Spleen (tissue), 11 donors: Measurements from ENCODE around the gene GRK5. TPM values are rescaled to one million over a fixed set of nuclear protein-coding genes. Genes with fewer than 3 reads are reported as not detected.
A peak's percentile ranks its signal among the peaks of the same experiment; 100 is the strongest.

Source experiments
- DNase-seq: peaks from one replicate; pipeline ENCODE4 v3.0.0-alpha.2; 2020
- H3K27ac ChIP-seq, 8 donors: fragments of 200-600 bp; sonication (generic) in 7 of 8; 1 replicate in 4 of 8; 2 replicates in 4 of 8; pipeline versions ENCODE4 v1.5.0 to v1.8.0; 2016 to 2021; ENCODE audit warnings: inconsistent platforms in 4 of 8, mild to moderate bottlenecking in 4 of 8, moderate library complexity in 1 of 8
- H3K27me3 ChIP-seq, 7 donors: fragments of 200-600 bp; sonication (generic) in 6 of 7; replicated peaks in 1 of 7; 1 replicate in 4 of 7; 2 replicates in 3 of 7; pipeline versions ENCODE4 v1.5.0 to v1.8.0; 2016 to 2021; ENCODE audit warnings: inconsistent platforms in 3 of 7, mild to moderate bottlenecking in 1 of 7
- H3K36me3 ChIP-seq, 6 donors: fragments of 200-600 bp; sonication (generic) in 5 of 6; 1 replicate in 4 of 6; 2 replicates in 2 of 6; pipeline versions ENCODE4 v1.5.0 to v1.8.0; 2016 to 2021; ENCODE audit warnings: inconsistent platforms in 2 of 6
- H3K4me1 ChIP-seq, 6 donors: fragments of 200-600 bp; sonication (generic) in 5 of 6; 1 replicate in 3 of 6; 2 replicates in 3 of 6; pipeline versions ENCODE4 v1.5.0 to v1.8.0; 2016 to 2021; ENCODE audit warnings: inconsistent platforms in 3 of 6
- H3K4me3 ChIP-seq, 8 donors: fragments of 200-600 bp; sonication (generic) in 7 of 8; 1 replicate in 4 of 8; 2 replicates in 4 of 8; pipeline versions ENCODE4 v1.5.0 to v1.8.0; 2016 to 2021; ENCODE audit warnings: inconsistent platforms in 4 of 8, mild to moderate bottlenecking in 4 of 8, moderate library complexity in 2 of 8
- H3K9me3 ChIP-seq, 8 donors: fragments of 200-600 bp; sonication (generic) in 7 of 8; 1 replicate in 4 of 8; 2 replicates in 4 of 8; pipeline versions ENCODE4 v1.5.0 to v1.8.0; 2016 to 2021; ENCODE audit warnings: inconsistent platforms in 4 of 8
- CTCF ChIP-seq, 11 experiments: fragments of 200-600 bp in 7 of 11; fragments of 450-650 bp in 4 of 11; sonication (generic) in 4 of 11; IDR thresholded peaks in 8 of 11; conservative IDR thresholded peaks in 3 of 11; 1 replicate in 7 of 11; 2 replicates in 4 of 11; pipeline versions ENCODE4 v1.4.0 to v1.8.0; 2016 to 2021; ENCODE audit warnings: antibody characterized with exemption in 11 of 11, inconsistent platforms in 4 of 11, mild to moderate bottlenecking in 1 of 11
- POLR2A ChIP-seq, 3 donors: fragments of 450-650 bp; IDR thresholded peaks; one replicate each; pipeline ENCODE4 v1.5.1; 2017; ENCODE audit warnings: antibody characterized with exemption in 3 of 3, mild to moderate bottlenecking in 1 of 3
- POLR2AphosphoS5 ChIP-seq, 3 donors: sonication (generic); formaldehyde crosslinking; IDR thresholded peaks; one replicate each; pipeline ENCODE4 v1.5.1; 2017; ENCODE audit warnings: antibody characterized with exemption in 3 of 3
- WGBS, 5 donors: extraction: QIAGEN DNeasy Blood & Tissue Kit in 3 of 5; methylation state at CpG; one replicate each; pipeline versions ENCODE4 v1.1.5 to v1.1.7; 2013 to 2018; 5-methylcytosine and 5-hydroxymethylcytosine counted together
- intact Hi-C: fragments of 100-400 bp; cut with DNase I; formaldehyde crosslinking; loops from one replicate; pipeline ENCODE4 v1.15.0; 2023; ENCODE audit warnings: low total_unique reads
- polyA plus RNA-seq, 3 donors: library from polyadenylated mRNA; stranded (reverse); fragments of 200-250 nt; gene quantifications; one replicate each; pipeline ENCODE4 v1.2.1, GENCODE V29; 2013
- total RNA-seq, 7 donors: library from RNA; depleted of rRNA in 3 of 7; stranded (reverse); fragments of >200 nt in 3 of 7; fragmentation: NEBNext Ultra II Directional in 4 of 7; extraction: Animal tissue kit (Norgen Biotek cat#: 25700) in 4 of 7; gene quantifications; one replicate each; pipeline versions ENCODE4 v1.1.0 to v1.2.1, GENCODE V29; 2016 to 2021
- donor health status: healthy with polysubstance abuse.
- donor health status: DM: no; HTN: no; CAD: no; lungs with moderate emphysema.
- donor health status: DM: no; HTN: no; CAD: no.
- donor health status: Bipolar disorder and iron deficiency.
- donor health status: healthy.
- donor health status: DM: no; HTN: no; CAD: no.
- donor health status: DM: yes; HTN: yes; CAD: no.

GRK5 gene
- total and polyA plus RNA-seq, 10 donors: 15.5 to 85.2 (median 52.1) TPM

- intact Hi-C loops: no loop called here
- TF ChIP-seq POLR2AphosphoS5 (IDR thresholded peaks at IDR 0.05) (peak in 1 of 3 donors; percentile 20), CTCF (IDR thresholded peaks at IDR 0.05 in 8 of 11, conservative IDR thresholded peaks at IDR 0.05 in 3 of 11) (no peak), POLR2A (IDR thresholded peaks at IDR 0.05) (no peak)
- no peaks in the 10 kb centered on the region for H3K27me3 ChIP-seq
- H3K4me1 ChIP-seq: peaks cover 0 to 19% (median 0%) of the 10 kb centered on the region in 6 donors
- H3K27ac ChIP-seq: no peak overlapping the region
- DNase-seq: no peak
- H3K9me3 ChIP-seq: peaks cover 0 to 8% (median 2%) of the 10 kb centered on the region in 8 donors
- H3K4me3 ChIP-seq: no peak overlapping the region
- WGBS, 5 donors: 88 to 94% (median 92%) methylated on average over 9 to 17 of the region's 17 CpGs
- H3K36me3 ChIP-seq: peaks cover 0 to 48% (median 15%) of the 10 kb centered on the region in 6 donors
Observed at GRCh38 chr10:119459681-119460340, 252.4 kb downstream of the GRK5 start.

GRCh38 chr10:119460369-119461195 lies 253.2 kb downstream of the GRK5 start:
- H3K4me1 ChIP-seq: peaks cover 0 to 12% (median 0%) of the 10 kb centered on the region in 6 donors
- H3K36me3 ChIP-seq: peaks cover 0 to 40% (median 9%) of the 10 kb centered on the region in 6 donors
- no peak overlapping the region for H3K27ac ChIP-seq
- H3K27me3 ChIP-seq: no peaks in the 10 kb centered on the region
- DNase-seq: no peak
- intact Hi-C loops: no loop called here
- TF ChIP-seq POLR2A (IDR thresholded peaks at IDR 0.05): no peak
- TF ChIP-seq CTCF (IDR thresholded peaks at IDR 0.05 in 8 of 11, conservative IDR thresholded peaks at IDR 0.05 in 3 of 11): no peak
- TF ChIP-seq POLR2AphosphoS5 (IDR thresholded peaks at IDR 0.05): no peak
- H3K9me3 ChIP-seq: peaks cover 0 to 8% (median 2%) of the 10 kb centered on the region in 8 donors
- H3K4me3 ChIP-seq: no peak overlapping the region
- WGBS, 5 donors: 77 to 86% (median 78%) methylated on average over 11 of the region's 11 CpGs

GRCh38 chr10:119461380-119461779 lies 254.0 kb downstream of the GRK5 start:
- 60 to 93% (median 80%) methylated on average over 1 to 3 of the region's 3 CpGs; no CpG with 5 or more reads in 1 of the 5 donors for WGBS, 5 donors
- intact Hi-C loops: no loop called here
- no peak for TF ChIP-seq CTCF (IDR thresholded peaks at IDR 0.05 in 8 of 11, conservative IDR thresholded peaks at IDR 0.05 in 3 of 11)
- TF ChIP-seq POLR2AphosphoS5 (IDR thresholded peaks at IDR 0.05): no peak
- TF ChIP-seq POLR2A (IDR thresholded peaks at IDR 0.05): no peak
- peaks cover 0 to 11% (median 1%) of the 10 kb centered on the region in 6 donors for H3K4me1 ChIP-seq
- H3K9me3 ChIP-seq: peaks cover 0 to 8% (median 2%) of the 10 kb centered on the region in 8 donors
- peaks cover 0 to 32% (median 4%) of the 10 kb centered on the region in 6 donors for H3K36me3 ChIP-seq
- no peak overlapping the region for H3K27ac ChIP-seq
- no peak overlapping the region for H3K4me3 ChIP-seq
- H3K27me3 ChIP-seq: no peaks in the 10 kb centered on the region
- DNase-seq: no peak

GRCh38 chr10:119461923-119462322 lies 254.6 kb downstream of the GRK5 start:
- Histone ChIP-seq H3K36me3 (peaks cover 0 to 27% (median 3%) of the 10 kb centered on the region in 6 donors), H3K4me3 (no peak overlapping the region), H3K4me1 (peaks cover 0 to 16% (median 2%) of the 10 kb centered on the region in 6 donors), H3K27me3 (no peaks in the 10 kb centered on the region), H3K27ac (no peak overlapping the region), H3K9me3 (peaks cover 0 to 8% (median 2%) of the 10 kb centered on the region in 8 donors)
- intact Hi-C loops: no loop called here
- 70 to 83% (median 74%) methylated on average over 2 of the region's 2 CpGs for WGBS, 5 donors
- DNase-seq: no peak
- TF ChIP-seq POLR2A (IDR thresholded peaks at IDR 0.05) (no peak), POLR2AphosphoS5 (IDR thresholded peaks at IDR 0.05) (no peak), CTCF (IDR thresholded peaks at IDR 0.05 in 8 of 11, conservative IDR thresholded peaks at IDR 0.05 in 3 of 11) (no peak)
